ENCODE results near the gene RANGAP1. TPM values are rescaled to one million over a fixed set of nuclear protein-coding genes. Genes with fewer than 3 reads are reported as not detected.

Gene RANGAP1
- total and polyA plus RNA-seq, 2 of the 4 experiments (the other 2 are of a cell fraction): 71.2 to 148 TPM

GRCh38 chr22:41240377-41241132 lies 45.4 kb downstream of the RANGAP1 start, which contains the start of gene CHADL:
Gene CHADL, minus strand, starts transcription at chr22:41240931. Its CDS starts 50 bp downstream, at chr22:41240881.
- DNase-seq (no peak), ATAC-seq (ENCODE audit: low read depth) (no peak)
- no peak within 1 kb of the TSS; the same call in 1 of the 2 replicates for H3K4ac ChIP-seq (ENCODE audit: low read depth, low read length)
- ChIA-PET POLR2A (ENCODE audit: unreplicated experiment) (no interaction called here), CTCF (no interaction called here)
- intact Hi-C loops (cut with micrococcal nuclease) (no loop called here), in situ Hi-C loops (cut with MboI; ENCODE audit: low sequenced_read_pairs) (no loop called here), dilution Hi-C loops (cut with HindIII; ENCODE audit: low sequenced_read_pairs, unreplicated experiment) (no loop called here)
- H2BK120ac ChIP-seq (ENCODE audit: low read depth, low read length): no peak within 1 kb of the TSS
- H4K91ac ChIP-seq (ENCODE audit: insufficient read depth, low read depth, low read length): no peak within 1 kb of the TSS
- H4K20me1 ChIP-seq (ENCODE audit: insufficient read depth, low read length): peaks cover 14% of the 10 kb centered on the region
- H2AK5ac ChIP-seq (ENCODE audit: low read depth, low read length): no peak within 1 kb of the TSS
- no TSS peak for BruUV-seq (replicated peaks)
- H2BK20ac ChIP-seq (ENCODE audit: low read depth, low read length): no peak within 1 kb of the TSS
- no peak within 1 kb of the TSS for H2BK15ac ChIP-seq (ENCODE audit: low read depth, low read length)
- no peaks in the 10 kb centered on the region for H3K27me3 ChIP-seq (ENCODE audit: control insufficient read depth, insufficient read depth, low read length)
- no peak within 1 kb of the TSS for H3K18ac ChIP-seq (ENCODE audit: low read depth, low read length)
- no peak within 1 kb of the TSS for H3K4me3 ChIP-seq (ENCODE audit: insufficient read depth, low read depth, low read length)
- no peak within 1 kb of the TSS for H2AK9ac ChIP-seq (replicated peaks; ENCODE audit: low read depth, low read length, poor library complexity)
- no peak within 1 kb of the TSS for H3K27ac ChIP-seq (ENCODE audit: insufficient read depth, low read length)
- no peak within 1 kb of the TSS for H3K9ac ChIP-seq (ENCODE audit: low read depth, low read length)
- no peaks in the 10 kb centered on the region for H3K9me3 ChIP-seq (ENCODE audit: control insufficient read depth, insufficient read depth, low read length)
- no peak within 1 kb of the TSS for H3K14ac ChIP-seq (replicated peaks; ENCODE audit: low read depth, low read length)
- H4K8ac ChIP-seq (ENCODE audit: low read depth in 2 of 2, low read length in 2 of 2): no peak within 1 kb of the TSS
- 0 out of 4 replicates have a peak, but pooled peaks cover 0 to 1% of the 10 kb centered on the region in 2 experiments for H3K79me1 ChIP-seq (ENCODE audit: low read depth in 1 of 2, low read length in 2 of 2)
- H4K5ac ChIP-seq (ENCODE audit: low read depth, low read length): no peak within 1 kb of the TSS
- H2BK5ac ChIP-seq (ENCODE audit: low read depth, low read length, poor library complexity, severe bottlenecking): no peak within 1 kb of the TSS
- TF ChIP-seq BHLHE40 (IDR thresholded peaks at IDR 0.05; ENCODE audit: low read depth, low read length) (no peak), POLR2A (IDR thresholded peaks at IDR 0.05; ENCODE audit: low read depth, low read length) (no peak), FOS (IDR thresholded peaks at IDR 0.05; ENCODE audit: low read depth, low read length) (no peak), NFE2L2 (IDR thresholded peaks at IDR 0.05; ENCODE audit: low read depth, low read length) (no peak), RAD21 (IDR thresholded peaks at IDR 0.05; ENCODE audit: low read length) (no peak), CHD1 (IDR thresholded peaks at IDR 0.05; ENCODE audit: low read depth, low read length) (no peak), CEBPB (IDR thresholded peaks at IDR 0.05; ENCODE audit: low read depth, low read length) (no peak), SMC3 (IDR thresholded peaks at IDR 0.05; ENCODE audit: low read depth, low read length) (no peak)
- TF ChIP-seq, protein P1, sequence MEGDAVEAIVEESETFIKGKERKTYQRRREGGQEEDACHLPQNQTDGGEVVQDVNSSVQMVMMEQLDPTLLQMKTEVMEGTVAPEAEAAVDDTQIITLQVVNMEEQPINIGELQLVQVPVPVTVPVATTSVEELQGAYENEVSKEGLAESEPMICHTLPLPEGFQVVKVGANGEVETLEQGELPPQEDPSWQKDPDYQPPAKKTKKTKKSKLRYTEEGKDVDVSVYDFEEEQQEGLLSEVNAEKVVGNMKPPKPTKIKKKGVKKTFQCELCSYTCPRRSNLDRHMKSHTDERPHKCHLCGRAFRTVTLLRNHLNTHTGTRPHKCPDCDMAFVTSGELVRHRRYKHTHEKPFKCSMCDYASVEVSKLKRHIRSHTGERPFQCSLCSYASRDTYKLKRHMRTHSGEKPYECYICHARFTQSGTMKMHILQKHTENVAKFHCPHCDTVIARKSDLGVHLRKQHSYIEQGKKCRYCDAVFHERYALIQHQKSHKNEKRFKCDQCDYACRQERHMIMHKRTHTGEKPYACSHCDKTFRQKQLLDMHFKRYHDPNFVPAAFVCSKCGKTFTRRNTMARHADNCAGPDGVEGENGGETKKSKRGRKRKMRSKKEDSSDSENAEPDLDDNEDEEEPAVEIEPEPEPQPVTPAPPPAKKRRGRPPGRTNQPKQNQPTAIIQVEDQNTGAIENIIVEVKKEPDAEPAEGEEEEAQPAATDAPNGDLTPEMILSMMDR (conservative IDR thresholded peaks at IDR 0.05; ENCODE audit: low read depth, low read length): no peak
- TF ChIP-seq, protein P2, sequence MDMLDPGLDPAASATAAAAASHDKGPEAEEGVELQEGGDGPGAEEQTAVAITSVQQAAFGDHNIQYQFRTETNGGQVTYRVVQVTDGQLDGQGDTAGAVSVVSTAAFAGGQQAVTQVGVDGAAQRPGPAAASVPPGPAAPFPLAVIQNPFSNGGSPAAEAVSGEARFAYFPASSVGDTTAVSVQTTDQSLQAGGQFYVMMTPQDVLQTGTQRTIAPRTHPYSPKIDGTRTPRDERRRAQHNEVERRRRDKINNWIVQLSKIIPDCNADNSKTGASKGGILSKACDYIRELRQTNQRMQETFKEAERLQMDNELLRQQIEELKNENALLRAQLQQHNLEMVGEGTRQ (IDR thresholded peaks at IDR 0.05; ENCODE audit: low read depth, low read length): no peak
- no peak within 1 kb of the TSS for H3K23ac ChIP-seq (ENCODE audit: low read depth, low read length)
- no peak within 1 kb of the TSS for H3K4me2 ChIP-seq (ENCODE audit: low read depth, low read length)
- peaks cover 6% of the 10 kb centered on the region; the same call in 1 of the 2 replicates for H3K9me1 ChIP-seq (ENCODE audit: insufficient read depth, low read length)
- peaks cover 7% of the 10 kb centered on the region; the same call in 1 of the 2 replicates for H3K4me1 ChIP-seq (ENCODE audit: control insufficient read depth, insufficient read depth, low read length)
- 83% methylated on average over 12 of the region's 24 CpGs; no CpG with 5 or more reads in 1 of the 2 experiments for WGBS, 2 experiments (ENCODE audit: extremely low coverage in 2 of 2, insufficient read length in 1 of 2)
- H2AFZ ChIP-seq (replicated peaks; ENCODE audit: low read length, poor library complexity): no peak within 1 kb of the TSS
- no peak within 1 kb of the TSS for H3K56ac ChIP-seq (ENCODE audit: extremely low read depth, insufficient read depth, low read length)
- peaks cover 10% of the 10 kb centered on the region for H3K36me3 ChIP-seq (ENCODE audit: control insufficient read depth, insufficient read depth, low read length)
